ENCODE measurements around the gene ARL15.
"Not testable (repeated sequence)": the region's sequence is repeated elsewhere in the genome, so short reads cannot be mapped to it uniquely, and the experiment has no call there.

ARL15 gene

DNA sequence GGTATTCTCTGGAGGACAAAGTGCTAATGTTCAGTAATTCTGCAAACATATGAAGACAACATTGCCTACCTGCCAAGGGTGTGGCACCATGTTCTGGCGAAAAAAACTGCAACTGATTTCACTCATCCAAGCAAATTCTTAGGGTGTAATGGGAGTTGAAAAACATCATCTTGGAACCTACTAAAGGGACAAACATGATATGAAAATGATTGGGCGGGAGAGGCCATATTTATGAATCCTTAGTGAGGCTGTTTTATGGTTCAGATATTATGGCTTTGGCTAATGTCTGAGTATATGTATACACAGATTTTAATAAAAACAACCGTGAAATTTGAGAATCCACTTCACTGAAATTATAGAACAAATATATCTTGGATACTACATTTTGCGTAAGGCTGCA is 225.7 kb downstream of the ARL15 start:
- DNase-seq: no peak

- DNase-seq: no peak
These were observed 226.5 kb downstream of the ARL15 start for GRCh38 chr5:54083851-54084250.

- no peak for DNase-seq
These were observed 227.1 kb downstream of the ARL15 start for GRCh38 chr5:54083245-54083644.

DNA sequence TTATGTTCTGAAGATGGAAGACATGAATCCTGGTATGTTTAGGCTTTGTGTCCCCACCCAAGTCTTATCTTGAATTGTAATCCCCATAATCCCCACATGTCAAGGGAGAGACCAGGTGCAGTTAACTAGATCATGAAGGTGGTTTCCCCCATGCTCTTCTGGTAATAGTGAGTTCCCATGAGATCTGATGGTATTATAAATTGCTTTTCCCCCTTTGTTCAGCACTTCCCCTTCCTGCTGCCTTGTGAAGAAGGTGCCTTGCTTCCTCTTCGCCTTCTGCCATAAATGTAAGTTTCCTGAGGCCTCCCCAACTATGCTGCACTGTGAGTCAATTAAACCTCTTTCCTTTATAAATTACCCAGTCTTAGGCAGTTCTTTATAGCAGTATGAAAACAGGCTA is 229.0 kb downstream of the ARL15 start:
- no peak for DNase-seq

DNA sequence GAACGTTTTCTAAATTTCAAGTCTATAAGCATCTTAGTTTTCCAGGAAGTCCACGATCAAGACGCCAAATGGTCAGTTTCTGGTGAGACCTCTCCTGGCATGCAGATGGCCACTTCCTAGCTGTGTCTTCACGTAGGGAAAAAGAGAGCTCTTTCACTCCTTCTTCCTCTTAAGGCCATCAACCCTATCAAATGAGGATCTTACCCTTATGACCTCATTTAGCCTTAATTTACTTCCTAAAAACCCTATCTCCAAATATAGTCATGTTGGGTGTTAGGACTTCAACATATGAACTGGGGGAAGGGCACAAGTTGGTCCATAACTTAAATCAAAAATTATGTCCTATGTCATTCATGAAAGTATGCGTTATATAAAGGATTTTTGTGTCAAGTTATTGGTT is 229.5 kb downstream of the ARL15 start:
- DNase-seq: no peak

GRCh38 chr5:54073735-54074134 is 236.6 kb downstream of the ARL15 start:
- no peak for DNase-seq

DNA sequence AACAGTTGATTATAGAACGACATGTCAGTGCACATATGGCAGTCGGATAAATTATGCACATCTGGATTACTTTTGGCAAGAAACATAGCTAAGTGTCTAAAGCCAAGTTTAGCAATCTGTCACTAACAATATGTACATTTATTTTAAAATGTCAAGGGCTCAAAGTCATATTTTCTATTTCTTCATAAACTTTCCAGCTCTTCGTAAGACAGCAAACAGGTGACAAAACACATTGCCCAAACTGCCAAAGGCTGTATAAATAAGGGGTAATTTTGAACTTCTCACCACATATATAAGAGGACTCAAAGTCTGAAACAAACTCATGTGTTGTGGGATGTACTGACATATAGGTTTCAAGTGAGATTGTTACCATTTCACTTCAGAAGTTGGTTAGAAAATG is 237.2 kb downstream of the ARL15 start:
- DNase-seq: no peak

DNA sequence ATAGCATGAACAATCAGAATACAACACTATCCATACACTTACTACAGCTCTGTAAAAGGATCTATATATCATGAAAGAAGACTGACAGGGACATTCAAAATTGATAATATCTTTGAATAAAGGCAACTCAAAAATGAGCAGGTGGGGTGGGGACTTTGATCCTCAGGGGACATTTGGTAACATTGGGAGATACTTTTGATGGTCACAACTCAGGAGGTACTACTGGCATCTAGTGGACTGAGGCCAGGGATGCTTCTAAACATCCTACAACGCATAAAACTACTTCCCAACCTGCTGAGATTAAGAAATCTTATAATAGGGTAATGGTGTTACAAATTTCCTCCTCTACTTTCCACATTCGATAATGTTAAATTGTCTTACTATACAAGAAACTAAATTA is 243.9 kb downstream of the ARL15 start:
- no peak for DNase-seq

- no peak for DNase-seq
These were observed 246.6 kb downstream of the ARL15 start for GRCh38 chr5:54063817-54064216.

DNA sequence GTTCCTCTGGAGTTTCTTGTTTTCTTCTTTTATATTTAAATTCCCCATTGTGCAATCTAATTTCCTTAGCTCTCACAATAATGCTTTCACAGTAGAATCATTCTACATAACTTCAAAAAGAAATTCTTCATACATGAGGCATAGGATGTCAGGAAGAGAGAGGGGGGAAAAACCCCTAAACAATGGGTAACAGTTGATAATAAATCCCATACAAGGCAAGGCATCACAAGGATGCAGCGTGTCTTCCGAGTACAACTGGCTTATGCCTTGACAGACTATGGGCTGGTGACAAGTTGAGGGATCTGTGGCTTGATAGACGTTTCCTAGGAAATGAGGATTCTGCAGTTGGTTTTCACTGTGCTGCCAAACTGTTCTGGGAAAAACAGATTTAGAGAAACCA is 247.4 kb downstream of the ARL15 start:
- DNase-seq: no peak

GRCh38 chr5:54060919-54061318 is 249.5 kb downstream of the ARL15 start:
- not testable (repeated sequence) for DNase-seq

- DNase-seq: no peak
These were observed 260.4 kb downstream of the ARL15 start for GRCh38 chr5:54049963-54050362.

DNA sequence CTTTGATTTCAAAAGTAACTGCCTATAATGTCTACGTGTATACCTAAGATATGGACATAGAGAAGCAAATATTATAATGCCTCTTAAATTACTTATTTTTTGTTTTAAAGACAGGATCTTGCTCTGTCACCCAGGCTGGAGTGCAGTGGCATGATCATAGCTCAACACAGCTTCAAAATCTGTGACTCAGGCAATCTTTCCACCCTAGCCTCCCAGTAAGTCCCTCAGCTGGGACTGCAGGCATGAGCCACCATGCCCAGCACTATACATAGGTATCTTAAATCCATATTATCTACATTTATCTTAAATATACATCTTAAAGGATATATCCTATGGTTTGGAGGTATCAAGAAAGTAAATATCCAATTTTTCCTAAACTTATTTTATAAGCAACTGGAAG is 261.2 kb downstream of the ARL15 start:
- no peak for DNase-seq

- no peak for DNase-seq
These were observed 265.1 kb downstream of the ARL15 start for GRCh38 chr5:54045077-54045792.

GRCh38 chr5:54044276-54044675 is 266.1 kb downstream of the ARL15 start:
- DNase-seq: not testable (repeated sequence)

DNA sequence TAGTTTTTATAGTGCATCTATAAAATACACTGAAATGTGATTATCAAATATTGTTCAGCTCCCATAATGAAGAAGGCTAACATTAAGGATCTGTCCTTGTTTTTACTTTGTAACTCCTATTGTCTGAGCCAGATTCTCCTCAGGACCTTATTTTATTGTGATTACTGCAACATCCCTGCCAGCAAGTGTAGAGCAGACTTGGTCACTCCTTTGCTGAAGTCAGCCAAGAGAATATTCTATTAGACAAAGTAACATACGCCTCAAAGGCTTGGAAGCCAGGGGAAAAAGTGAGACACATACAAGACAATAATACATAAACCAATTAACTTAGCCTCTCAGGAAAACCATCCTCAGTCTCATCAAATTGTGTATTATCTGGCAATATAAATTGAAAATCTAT is 269.6 kb downstream of the ARL15 start:
- DNase-seq: no peak

- no peak for DNase-seq
These were observed 270.4 kb downstream of the ARL15 start for GRCh38 chr5:54040018-54040417.

GRCh38 chr5:54037205-54037604 is 273.2 kb downstream of the ARL15 start:
- no peak for DNase-seq

DNA sequence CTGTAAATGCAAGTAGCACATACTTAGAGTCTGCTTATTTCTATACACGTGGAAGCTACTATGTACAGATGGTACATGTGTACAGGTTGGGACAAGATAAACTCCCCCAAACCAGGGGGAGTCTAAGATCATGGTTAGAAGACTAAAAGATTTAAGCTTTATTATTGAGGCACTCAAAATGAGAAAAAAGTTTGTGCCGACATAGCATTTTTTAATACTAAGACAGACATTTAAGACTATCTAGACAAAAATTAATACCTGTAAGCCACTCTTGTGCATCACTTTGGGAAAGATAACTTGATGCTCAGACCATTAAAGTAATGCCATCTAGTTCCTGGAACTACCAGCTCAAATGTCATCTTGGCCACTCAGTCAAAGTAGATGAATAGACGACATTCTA is 279.4 kb downstream of the ARL15 start:
- DNase-seq: no peak

- no peak for DNase-seq
These were observed 285.9 kb downstream of the ARL15 start for GRCh38 chr5:54024466-54024865.

DNA sequence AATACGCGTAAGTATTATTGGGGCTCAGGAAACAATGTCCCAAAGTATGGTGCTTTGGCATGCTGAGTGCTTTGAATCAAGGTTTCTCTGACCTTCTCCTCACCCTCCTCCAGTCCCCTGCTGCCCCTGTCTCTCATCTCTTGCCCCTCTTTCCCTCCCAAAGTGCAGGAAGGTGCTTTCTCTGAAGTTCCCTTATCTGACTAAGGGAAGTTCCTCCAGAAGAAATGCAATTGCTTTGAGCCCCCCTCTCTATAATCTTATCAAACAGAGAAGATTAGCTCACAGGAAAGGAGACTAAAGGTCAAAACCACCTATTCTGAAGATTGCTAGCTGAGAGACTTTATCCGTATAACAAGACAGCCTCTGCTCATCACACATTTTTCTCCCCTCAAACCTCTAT is 288.1 kb downstream of the ARL15 start:
- no peak for DNase-seq

GRCh38 chr5:54021431-54022164 is 288.8 kb downstream of the ARL15 start:
- DNase-seq: no peak

- no peak for DNase-seq
These were observed 291.9 kb downstream of the ARL15 start for GRCh38 chr5:54018438-54018837.

DNA sequence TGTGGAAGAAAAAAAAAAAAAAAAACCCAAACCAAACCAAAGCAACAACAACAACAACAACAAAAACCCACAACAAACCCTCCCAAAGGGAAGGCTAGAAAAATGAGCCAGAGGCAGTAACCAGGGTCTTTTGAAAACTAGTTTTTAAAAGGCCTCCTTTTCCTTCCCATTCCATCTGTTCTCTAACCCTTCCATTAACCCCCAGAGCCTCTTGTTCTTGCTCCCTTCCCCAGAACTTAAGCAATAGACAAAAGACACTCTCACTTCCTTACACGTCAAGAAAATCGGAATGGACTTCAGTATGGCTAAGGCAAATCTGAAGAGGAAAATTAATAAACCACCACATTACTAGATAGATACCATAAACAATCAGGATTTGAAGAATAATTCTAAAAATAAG is 292.8 kb downstream of the ARL15 start:
- no peak for DNase-seq
